WTC11 (cell line): ENCODE measurements around the gene RGS7. TPM values are rescaled to one million over a fixed set of nuclear protein-coding genes. Genes with fewer than 3 reads are reported as not detected.
A peak's percentile ranks its signal among the peaks of the same experiment; 100 is the strongest.

ENCODE experiments used
- ATAC-seq: fragments of 200-7000 bp; cut with Tn5 transposase; 2 replicates; pipeline ENCODE4 v1.10.0; 2021; ENCODE audit warnings: mild to moderate bottlenecking, moderate library complexity
- CTCF ChIA-PET: fragments of 300-600 bp; sonication (Branson Sonifier 250); formaldehyde crosslinking; loops from one replicate; lab custom pipeline; 2021; ENCODE audit warnings: antibody characterized with exemption; lab: Charles Lee
- POLR2A ChIA-PET: fragments of 350-600 bp; sonication (Branson Sonifier 250); formaldehyde crosslinking; loops from one replicate; lab custom pipeline; 2021; ENCODE audit warnings: antibody characterized with exemption; lab: Charles Lee
- DNase-seq: peaks from one replicate; pipeline ENCODE4 v3.0.0; 2021; ENCODE audit warnings: low spot score
- H3K27ac Mint-ChIP-seq: 2 replicates; pipeline ENCODE4 v1.8.0; 2021; ENCODE audit warnings: mixed read lengths
- H3K27me3 Mint-ChIP-seq: 2 replicates; pipeline ENCODE4 v1.8.0; 2021; ENCODE audit warnings: low read depth, mild to moderate bottlenecking, moderate library complexity, mixed read lengths
- H3K36me3 Mint-ChIP-seq: 2 replicates; pipeline ENCODE4 v1.8.0; 2021; ENCODE audit warnings: mixed read lengths
- H3K4me1 Mint-ChIP-seq: 2 replicates; pipeline ENCODE4 v1.8.0; 2022; ENCODE audit warnings: mixed read lengths
- H3K4me3 Mint-ChIP-seq: 2 replicates; pipeline ENCODE4 v1.8.0; 2021; ENCODE audit warnings: mild to moderate bottlenecking, moderate library complexity, mixed read lengths
- H3K9me3 Mint-ChIP-seq: 2 replicates; pipeline ENCODE4 v1.8.0; 2021; ENCODE audit warnings: mixed read lengths
- ESRRA ChIP-seq: sonication (generic); formaldehyde crosslinking; IDR thresholded peaks from 2 replicates; pipeline ENCODE4 v1.8.1; 2022; ENCODE audit warnings: mild to moderate bottlenecking, missing genetic modification reagents, borderline replicate concordance
- GTF2I ChIP-seq: fragments of 250-450 bp; sonication (Bioruptor Pico); conservative IDR thresholded peaks from 2 replicates; pipeline ENCODE4 v1.4.0; 2021; ENCODE audit warnings: mild to moderate bottlenecking
- IRF1 ChIP-seq: sonication (generic); formaldehyde crosslinking; IDR thresholded peaks from 2 replicates; pipeline ENCODE4 v1.8.0; 2023; ENCODE audit warnings: missing genetic modification reagents
- JUN ChIP-seq: sonication (generic); formaldehyde crosslinking; IDR thresholded peaks from 2 replicates; pipeline ENCODE4 v1.8.0; 2023; ENCODE audit warnings: mild to moderate bottlenecking, missing genetic modification reagents
- MLX ChIP-seq: sonication (generic); formaldehyde crosslinking; IDR thresholded peaks from 2 replicates; pipeline ENCODE4 v1.8.1; 2023; ENCODE audit warnings: mild to moderate bottlenecking, missing genetic modification reagents, moderate library complexity
- MXD4 ChIP-seq: fragments of 250-450 bp; sonication (Bioruptor Pico); IDR thresholded peaks from 2 replicates; pipeline ENCODE4 v1.8.0; 2021; ENCODE audit warnings: mild to moderate bottlenecking, moderate library complexity, borderline replicate concordance
- NFYB ChIP-seq: sonication (generic); formaldehyde crosslinking; conservative IDR thresholded peaks from 2 replicates; pipeline ENCODE4 v1.8.0; 2022; ENCODE audit warnings: low read depth, missing genetic modification reagents
- NR2C2 ChIP-seq: sonication (generic); formaldehyde crosslinking; IDR thresholded peaks from 2 replicates; pipeline ENCODE4 v1.8.0; 2022; ENCODE audit warnings: mild to moderate bottlenecking, missing genetic modification reagents
- PRDM15 ChIP-seq: sonication (generic); formaldehyde crosslinking; IDR thresholded peaks from 2 replicates; pipeline ENCODE4 v1.8.0; 2022; ENCODE audit warnings: missing genetic modification reagents
- RORB ChIP-seq: fragments of 250-450 bp; sonication (Bioruptor Pico); IDR thresholded peaks from 2 replicates; pipeline ENCODE4 v1.9.0; 2021; ENCODE audit warnings: mild to moderate bottlenecking
- ZMAT4 ChIP-seq: fragments of 250-450 bp; sonication (Bioruptor Pico); IDR thresholded peaks from 2 replicates; pipeline ENCODE4 v1.9.0; 2021; ENCODE audit warnings: mild to moderate bottlenecking
- ZNF219 ChIP-seq: sonication (generic); formaldehyde crosslinking; IDR thresholded peaks from 2 replicates; pipeline ENCODE4 v1.8.0; 2023; ENCODE audit warnings: missing genetic modification reagents, mild to moderate bottlenecking, borderline replicate concordance
- ZNF416 ChIP-seq: fragments of 250-450 bp; sonication (Bioruptor Pico); IDR thresholded peaks from 2 replicates; pipeline ENCODE4 v1.9.0; 2021; ENCODE audit warnings: mild to moderate bottlenecking, inconsistent platforms
- ZNF423 ChIP-seq: fragments of 250-450 bp; sonication (Bioruptor Pico); IDR thresholded peaks from 2 replicates; pipeline ENCODE4 v2.1.2; 2022; ENCODE audit warnings: mild to moderate bottlenecking, moderate library complexity
- ZNF425 ChIP-seq: fragments of 250-450 bp; sonication (Bioruptor Pico); conservative IDR thresholded peaks from 2 replicates; pipeline ENCODE4 v1.9.0; 2021; ENCODE audit warnings: mild to moderate bottlenecking
- ZNF512 ChIP-seq: sonication (generic); formaldehyde crosslinking; IDR thresholded peaks from 2 replicates; pipeline ENCODE4 v1.8.1; 2022; ENCODE audit warnings: missing genetic modification reagents, borderline replicate concordance
- ZNF532 ChIP-seq: fragments of 250-450 bp; sonication (Bioruptor Pico); IDR thresholded peaks from 2 replicates; pipeline ENCODE4 v1.9.0; 2021; ENCODE audit warnings: mild to moderate bottlenecking, borderline replicate concordance
- total RNA-seq: library from RNA; stranded (reverse); gene quantifications from 3 replicates; pipeline ENCODE4 v1.2.3, GENCODE V29; 2021

The RGS7 gene
- total RNA-seq, 1 experiment from 2014 or later, result 1.2 TPM

- ChIA-PET POLR2A (interaction anchor here (0.6 kb wide), 1 partner anchor 18 kb away, joined by 3 read pairs; no protein-coding TSS in a partner anchor), CTCF (no interaction called here)
- peaks cover 25% of the 10 kb centered on the region for H3K9me3 Mint-ChIP-seq
- peaks cover 21% of the 10 kb centered on the region for H3K36me3 Mint-ChIP-seq
- H3K4me1 Mint-ChIP-seq, result no peaks in the 10 kb centered on the region
- peaks cover 5% of the 10 kb centered on the region; the same call in 1 of the 2 replicates for H3K27me3 Mint-ChIP-seq
- no peak overlapping the region for H3K4me3 Mint-ChIP-seq
- ATAC-seq (no peak), DNase-seq (no peak)
- H3K27ac Mint-ChIP-seq, result no peak overlapping the region
- no peak for TF ChIP-seq ZNF425
- TF ChIP-seq ESRRA, result no peak
- TF ChIP-seq ZNF512 (CRISPR knock-in tag), result no peak
- TF ChIP-seq PRDM15 (CRISPR knock-in tag), result no peak
Observed at GRCh38 chr1:240941701-240942370, 415.2 kb downstream of the RGS7 start.

GRCh38 chr1:240936911-240937668, 419.9 kb downstream of the RGS7 start:
- ChIA-PET CTCF (no interaction called here), POLR2A (no interaction called here)
- DNase-seq, result no peak
- H3K27me3 Mint-ChIP-seq, result peaks cover 5% of the 10 kb centered on the region; the same call in 1 of the 2 replicates
- peak overlapping the region; percentile 44 for H3K27ac Mint-ChIP-seq
- H3K4me3 Mint-ChIP-seq, result no peak overlapping the region
- peaks cover 33% of the 10 kb centered on the region for H3K36me3 Mint-ChIP-seq
- H3K9me3 Mint-ChIP-seq, result peaks cover 44% of the 10 kb centered on the region
- H3K4me1 Mint-ChIP-seq, result no peaks in the 10 kb centered on the region
- ATAC-seq, result no peak
- TF ChIP-seq JUN (CRISPR knock-in tag), result no peak
- TF ChIP-seq NR2C2, result no peak
- no peak for TF ChIP-seq ZNF416
- TF ChIP-seq NFYB (CRISPR knock-in tag), result no peak
- TF ChIP-seq GTF2I (CRISPR knock-in tag), result no peak
- TF ChIP-seq ZMAT4 (CRISPR knock-in tag), result no peak
- no peak for TF ChIP-seq ZNF219 (CRISPR knock-in tag)
- TF ChIP-seq MXD4 (CRISPR knock-in tag), result no peak
- TF ChIP-seq ESRRA, result no peak
- no peak for TF ChIP-seq ZNF423 (CRISPR knock-in tag)
- TF ChIP-seq RORB (CRISPR knock-in tag), result no peak
- no peak for TF ChIP-seq MLX (CRISPR knock-in tag)
- TF ChIP-seq IRF1 (CRISPR knock-in tag), result no peak
- no peak for TF ChIP-seq ZNF532
